T-helper 2 cell treated with Interferon-gamma antibody and Interleukin-4, amounts not matched to agents 5 μg/mL and 100 μg/mL, for 36 hours (primary cell): ENCODE data around the gene RHOBTB1.

Source experiments
- DNase-seq: peaks from one replicate; pipeline ENCODE4 v3.0.0; 2021; ENCODE audit warnings: low spot score
- H3K27ac Mint-ChIP-seq: one replicate; pipeline ENCODE4 v1.8.0; 2021; ENCODE audit warnings: mild to moderate bottlenecking, mixed read lengths
- H3K27me3 Mint-ChIP-seq: one replicate; pipeline ENCODE4 v1.8.0; 2021; ENCODE audit warnings: low read depth, mixed read lengths
- H3K36me3 Mint-ChIP-seq: one replicate; pipeline ENCODE4 v1.8.0; 2021; ENCODE audit warnings: low read depth, mixed read lengths
- H3K4me1 Mint-ChIP-seq: one replicate; pipeline ENCODE4 v1.8.0; 2021; ENCODE audit warnings: low read depth, mixed read lengths
- H3K4me3 Mint-ChIP-seq: one replicate; pipeline ENCODE4 v1.8.0; 2022; ENCODE audit warnings: mild to moderate bottlenecking, moderate library complexity, mixed read lengths
- H3K9me3 Mint-ChIP-seq: one replicate; pipeline ENCODE4 v1.8.0; 2021; ENCODE audit warnings: mixed read lengths

The RHOBTB1 gene

DNA sequence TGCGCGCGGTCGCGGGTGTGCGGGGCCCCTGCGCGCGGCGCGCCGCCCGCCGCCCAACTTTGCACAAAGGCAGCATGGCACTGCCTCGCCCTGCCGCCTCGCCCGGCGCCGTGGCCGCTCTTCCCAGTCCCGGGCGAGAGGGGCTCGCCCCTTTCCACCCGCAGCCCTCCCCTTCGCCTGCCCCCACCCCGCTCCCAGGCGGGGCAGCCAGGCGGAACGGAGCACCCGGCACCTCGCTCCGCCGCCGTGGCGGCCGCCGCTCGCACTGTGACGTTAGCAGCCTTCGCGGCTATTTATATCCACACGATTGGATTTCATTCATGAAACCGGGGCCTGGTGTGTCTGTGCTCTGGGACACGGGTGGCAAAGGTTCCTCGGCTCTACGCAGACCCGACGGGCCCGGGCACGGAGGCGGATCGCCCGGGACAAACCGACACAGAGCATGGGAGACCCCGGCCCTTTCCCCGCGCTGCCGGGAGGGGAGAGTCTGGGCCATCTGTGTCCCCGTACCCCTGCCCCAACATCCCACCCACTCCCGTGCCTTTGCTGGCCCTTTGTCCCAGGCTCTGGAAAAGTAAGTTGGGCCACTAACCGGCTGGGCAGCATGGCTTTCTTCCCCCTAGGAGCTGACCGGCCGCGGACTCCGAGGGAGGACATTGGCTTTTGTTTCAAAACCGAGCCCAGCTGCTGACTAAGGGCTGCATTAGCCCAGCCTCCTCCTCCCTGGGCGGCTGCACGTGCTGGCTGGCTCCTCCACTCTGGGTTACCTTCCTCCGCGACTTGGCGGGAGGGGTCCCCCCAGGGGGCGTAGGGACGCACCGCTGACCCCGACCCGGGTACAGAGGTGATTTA lies at the start of gene RHOBTB1:
TSS of gene RHOBTB1 (minus strand) at position 128 of the 852 bp plus-strand sequence. CDS start 32,643 bp downstream, outside the sequence.
- Mint-ChIP-seq H3K36me3 (no peaks in the 10 kb centered on the region), H3K4me1 (peaks cover 7% of the 10 kb centered on the region), H3K27me3 (peaks cover 83% of the 10 kb centered on the region), H3K4me3 (peak within 1 kb of the TSS; percentile 74), H3K27ac (no peak within 1 kb of the TSS), H3K9me3 (no peaks in the 10 kb centered on the region)
- peak; percentile 10 for DNase-seq

GRCh38 chr10:60992636-60993035 lies 48.7 kb upstream of the RHOBTB1 start:
- Mint-ChIP-seq H3K4me1 (peaks cover 3% of the 10 kb centered on the region), H3K27me3 (peaks cover 16% of the 10 kb centered on the region), H3K27ac (no peak overlapping the region), H3K4me3 (no peak overlapping the region), H3K9me3 (no peaks in the 10 kb centered on the region), H3K36me3 (no peaks in the 10 kb centered on the region)
- no peak for DNase-seq

DNA sequence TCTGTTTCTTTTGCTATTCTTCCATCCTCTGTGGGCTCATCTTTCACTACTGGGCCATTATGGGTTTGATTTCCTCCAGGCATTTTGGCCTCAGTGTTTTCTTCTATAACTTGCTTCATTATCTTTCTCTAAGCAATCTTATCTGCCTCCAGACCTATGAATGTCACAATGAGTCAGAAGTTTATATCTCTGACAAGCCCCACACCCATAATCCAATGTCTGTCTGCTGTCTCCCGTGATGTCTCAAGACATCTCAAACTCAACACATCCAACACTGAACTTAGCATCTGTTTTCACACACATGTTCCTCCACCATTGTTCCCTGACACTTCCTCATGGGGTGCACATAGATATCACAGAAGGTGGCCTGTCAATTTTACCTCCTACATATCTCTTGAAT lies 46.7 kb upstream of the RHOBTB1 start:
- DNase-seq = no peak
- H3K36me3 Mint-ChIP-seq = no peaks in the 10 kb centered on the region
- no peak overlapping the region for H3K4me3 Mint-ChIP-seq
- H3K27me3 Mint-ChIP-seq = peaks cover 9% of the 10 kb centered on the region
- peaks cover 3% of the 10 kb centered on the region for H3K4me1 Mint-ChIP-seq
- H3K9me3 Mint-ChIP-seq = no peaks in the 10 kb centered on the region
- H3K27ac Mint-ChIP-seq = no peak overlapping the region

DNA sequence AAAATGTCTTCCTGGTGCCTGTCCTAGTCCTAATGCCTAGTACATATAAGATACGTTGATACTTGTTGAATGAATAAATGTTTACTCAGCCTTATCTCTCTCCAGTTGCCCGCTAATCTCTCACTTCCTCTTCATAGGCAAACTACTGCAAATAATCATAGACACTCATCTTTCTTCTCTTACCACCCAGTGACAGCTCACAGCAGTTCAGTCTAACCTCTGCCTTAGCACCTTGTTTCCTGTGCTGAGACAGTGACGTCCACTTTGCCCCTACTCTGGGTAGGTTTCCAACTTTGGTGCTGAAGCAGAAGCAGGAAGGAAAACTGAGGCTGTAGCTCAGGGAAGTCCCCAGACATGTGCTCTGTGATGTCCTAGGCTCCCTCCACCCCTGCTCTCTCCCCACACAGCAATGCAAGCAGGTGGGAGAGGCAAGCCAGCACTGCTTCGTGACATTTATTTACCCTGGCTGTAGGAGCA lies 45.5 kb upstream of the RHOBTB1 start:
- peaks cover 6% of the 10 kb centered on the region for H3K27me3 Mint-ChIP-seq
- H3K4me3 Mint-ChIP-seq = no peak overlapping the region
- no peaks in the 10 kb centered on the region for H3K9me3 Mint-ChIP-seq
- no peak overlapping the region for H3K27ac Mint-ChIP-seq
- no peak for DNase-seq
- H3K36me3 Mint-ChIP-seq = no peaks in the 10 kb centered on the region
- H3K4me1 Mint-ChIP-seq = peaks cover 3% of the 10 kb centered on the region

- peaks cover 3% of the 10 kb centered on the region for H3K4me1 Mint-ChIP-seq
Measured at GRCh38 chr10:60986791-60987190, 42.8 kb upstream of the RHOBTB1 start.

GRCh38 chr10:60985951-60986350 lies 42.0 kb upstream of the RHOBTB1 start:
- Mint-ChIP-seq H3K4me1 (peaks cover 3% of the 10 kb centered on the region), H3K36me3 (no peaks in the 10 kb centered on the region), H3K27me3 (peaks cover 2% of the 10 kb centered on the region), H3K27ac (no peak overlapping the region), H3K4me3 (no peak overlapping the region), H3K9me3 (no peaks in the 10 kb centered on the region)
- DNase-seq = no peak

More at GRCh38 chr10:60986791-60987190, 42.8 kb upstream of the RHOBTB1 start:
- Mint-ChIP-seq H3K36me3 (no peaks in the 10 kb centered on the region), H3K27me3 (peaks cover 2% of the 10 kb centered on the region), H3K9me3 (no peaks in the 10 kb centered on the region), H3K4me3 (no peak overlapping the region), H3K27ac (no peak overlapping the region)
- no peak for DNase-seq

DNA sequence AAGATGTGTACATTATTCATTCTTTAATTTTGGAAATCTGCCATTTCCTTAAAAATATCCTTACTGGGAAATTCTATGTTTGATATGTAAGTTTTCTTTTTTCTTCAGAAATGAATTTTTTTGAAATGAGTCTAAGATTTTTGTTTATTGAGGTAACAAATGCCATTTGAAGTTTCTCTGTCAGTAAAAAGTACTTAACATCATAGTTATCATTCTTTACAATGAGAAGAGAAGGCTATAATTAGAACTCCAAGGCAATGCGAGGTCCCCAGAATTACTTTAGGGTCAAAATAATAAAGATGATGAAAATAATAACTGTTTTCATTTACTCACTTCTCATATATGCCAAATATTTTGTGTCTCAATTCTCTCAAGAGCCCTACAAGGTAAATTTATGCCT lies 37.0 kb upstream of the RHOBTB1 start:
- H3K36me3 Mint-ChIP-seq = no peaks in the 10 kb centered on the region
- H3K4me3 Mint-ChIP-seq = no peak overlapping the region
- no peaks in the 10 kb centered on the region for H3K9me3 Mint-ChIP-seq
- DNase-seq = no peak
- peaks cover 14% of the 10 kb centered on the region for H3K27me3 Mint-ChIP-seq
- H3K4me1 Mint-ChIP-seq = no peaks in the 10 kb centered on the region
- H3K27ac Mint-ChIP-seq = no peak overlapping the region

- H3K27ac Mint-ChIP-seq = no peak overlapping the region
- H3K4me3 Mint-ChIP-seq = no peak overlapping the region
- no peaks in the 10 kb centered on the region for H3K9me3 Mint-ChIP-seq
- no peaks in the 10 kb centered on the region for H3K4me1 Mint-ChIP-seq
- H3K27me3 Mint-ChIP-seq = peaks cover 17% of the 10 kb centered on the region
- DNase-seq = no peak
- no peaks in the 10 kb centered on the region for H3K36me3 Mint-ChIP-seq
Measured at GRCh38 chr10:60979667-60980104, 35.7 kb upstream of the RHOBTB1 start.

GRCh38 chr10:60978287-60979115 lies 34.5 kb upstream of the RHOBTB1 start:
- Mint-ChIP-seq H3K27ac (no peak overlapping the region), H3K36me3 (no peaks in the 10 kb centered on the region), H3K27me3 (peaks cover 17% of the 10 kb centered on the region), H3K4me3 (no peak overlapping the region), H3K4me1 (no peaks in the 10 kb centered on the region), H3K9me3 (no peaks in the 10 kb centered on the region)
- DNase-seq = no peak

DNA sequence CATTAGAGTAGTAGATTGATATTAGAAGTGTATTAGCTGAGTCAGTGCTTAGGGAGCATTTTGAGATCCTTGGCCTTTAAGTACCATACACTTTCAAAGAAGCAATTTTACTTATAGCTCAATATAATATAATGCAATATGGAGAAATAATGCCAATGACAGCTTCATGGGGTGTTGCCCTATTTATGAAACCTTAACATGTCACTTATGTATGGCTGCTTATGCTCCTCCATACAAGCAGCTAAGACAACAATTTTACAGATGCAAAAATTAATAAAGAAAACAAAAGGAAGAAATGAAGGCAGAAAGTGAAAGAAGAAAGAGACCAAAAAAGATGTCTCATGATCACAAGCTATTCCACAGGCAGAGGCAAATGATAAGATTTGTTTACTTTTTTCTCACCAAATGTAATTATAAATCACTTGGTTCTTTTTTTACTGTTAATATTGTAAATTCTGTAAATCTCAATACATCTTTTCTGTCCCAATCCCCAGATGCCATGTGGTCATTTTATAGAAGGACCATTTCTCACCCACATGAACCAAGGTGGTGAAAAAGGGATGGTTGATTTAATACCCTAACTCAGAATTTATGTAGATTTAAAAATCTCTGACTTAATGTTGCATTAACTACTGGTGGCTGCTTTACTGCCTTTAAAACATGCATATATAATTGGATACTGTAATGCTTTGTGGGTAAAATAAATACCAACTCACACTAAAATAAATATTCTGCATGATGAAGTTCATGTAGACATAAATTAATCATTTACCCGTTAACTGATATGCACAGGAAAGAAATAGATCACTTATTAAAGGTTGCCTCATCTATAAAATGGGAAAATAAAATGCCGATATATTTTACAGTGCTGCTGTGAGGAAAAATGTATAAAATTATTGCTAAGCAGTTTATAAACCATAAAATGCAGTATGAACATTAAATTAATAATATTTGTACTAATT lies 33.5 kb upstream of the RHOBTB1 start:
- no peaks in the 10 kb centered on the region for H3K9me3 Mint-ChIP-seq
- H3K27ac Mint-ChIP-seq = no peak overlapping the region
- no peaks in the 10 kb centered on the region for H3K36me3 Mint-ChIP-seq
- no peaks in the 10 kb centered on the region for H3K4me1 Mint-ChIP-seq
- no peak for DNase-seq
- peaks cover 17% of the 10 kb centered on the region for H3K27me3 Mint-ChIP-seq
- H3K4me3 Mint-ChIP-seq = no peak overlapping the region

DNA sequence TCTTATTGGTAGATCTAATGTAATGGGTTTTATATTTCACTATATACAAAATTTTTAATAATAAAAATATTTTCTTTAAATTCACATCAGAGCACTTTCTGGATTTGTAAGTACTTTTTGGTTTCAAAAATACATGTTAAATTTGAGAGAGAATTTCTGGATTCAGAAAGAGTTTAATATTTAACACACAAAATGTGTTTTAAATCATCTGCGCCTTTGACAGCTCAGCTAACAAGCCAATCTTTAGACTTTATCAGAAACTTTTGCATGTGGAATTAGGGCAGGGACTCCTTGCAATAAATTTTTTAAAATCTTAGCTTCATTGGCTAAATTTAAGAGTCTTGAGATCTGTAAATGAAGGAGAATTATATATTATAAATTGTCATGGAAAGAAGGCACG lies 32.7 kb upstream of the RHOBTB1 start:
- no peaks in the 10 kb centered on the region for H3K9me3 Mint-ChIP-seq
- H3K4me3 Mint-ChIP-seq = no peak overlapping the region
- H3K27me3 Mint-ChIP-seq = peaks cover 17% of the 10 kb centered on the region
- DNase-seq = no peak
- H3K27ac Mint-ChIP-seq = no peak overlapping the region
- no peaks in the 10 kb centered on the region for H3K4me1 Mint-ChIP-seq
- no peaks in the 10 kb centered on the region for H3K36me3 Mint-ChIP-seq

DNA sequence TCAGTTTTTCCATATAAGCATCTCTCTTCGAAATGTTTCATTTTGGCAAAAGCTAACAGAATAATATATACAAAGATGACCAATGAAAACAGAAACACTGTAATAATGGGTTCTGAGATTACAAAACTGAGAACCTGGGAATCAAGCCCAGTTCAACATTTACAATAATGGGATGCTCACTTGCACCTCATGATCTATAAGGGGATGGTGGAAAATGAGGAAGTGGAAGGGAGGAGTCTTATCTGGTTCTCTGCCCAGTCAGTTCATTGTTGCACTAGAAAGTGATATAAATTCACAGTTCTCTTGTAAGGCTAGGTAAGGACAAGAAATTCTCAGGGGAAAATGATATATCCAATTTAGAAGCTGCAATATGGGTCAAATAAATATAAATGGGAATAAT lies 31.7 kb upstream of the RHOBTB1 start:
- Mint-ChIP-seq H3K27me3 (peaks cover 17% of the 10 kb centered on the region), H3K9me3 (no peaks in the 10 kb centered on the region), H3K27ac (no peak overlapping the region), H3K36me3 (no peaks in the 10 kb centered on the region), H3K4me1 (no peaks in the 10 kb centered on the region), H3K4me3 (no peak overlapping the region)
- no peak for DNase-seq

GRCh38 chr10:60974463-60975149 lies 30.6 kb upstream of the RHOBTB1 start:
- Mint-ChIP-seq H3K4me1 (no peaks in the 10 kb centered on the region), H3K4me3 (no peak overlapping the region), H3K27me3 (peaks cover 14% of the 10 kb centered on the region), H3K36me3 (no peaks in the 10 kb centered on the region), H3K9me3 (no peaks in the 10 kb centered on the region), H3K27ac (no peak overlapping the region)
- DNase-seq = no peak
